GM13977 (cell line): ENCODE data around the gene GON4L.
A peak's percentile ranks its signal among the peaks of the same experiment; 100 is the strongest.

Source experiments
- DNase-seq: peaks from one replicate; pipeline ENCODE4 v3.0.0; 2012; ENCODE audit warnings: low spot score
- CTCF ChIP-seq: IDR thresholded peaks from 2 replicates; pipeline ENCODE4 v1.5.1; 2012; ENCODE audit warnings: mild to moderate bottlenecking, control low read depth; ENCODE audit not compliant: insufficient read depth; ENCODE audit errors: extremely low read depth, missing control alignments
- in situ Hi-C: fragments of 300-500 bp; cut with MboI; formaldehyde crosslinking; loops from one replicate; pipeline ENCODE4 v1.12.0; 2022; ENCODE audit warnings: low sequenced_read_pairs, low pct_unique_long_range_greater_than_20kb, mixed read lengths, inconsistent platforms; ENCODE audit not compliant: unreplicated experiment

Gene GON4L

GRCh38 chr1:155860970-155861510, 4.0 kb upstream of the GON4L start:
- no peak for DNase-seq
- in situ Hi-C loops, result no loop called here

DNA sequence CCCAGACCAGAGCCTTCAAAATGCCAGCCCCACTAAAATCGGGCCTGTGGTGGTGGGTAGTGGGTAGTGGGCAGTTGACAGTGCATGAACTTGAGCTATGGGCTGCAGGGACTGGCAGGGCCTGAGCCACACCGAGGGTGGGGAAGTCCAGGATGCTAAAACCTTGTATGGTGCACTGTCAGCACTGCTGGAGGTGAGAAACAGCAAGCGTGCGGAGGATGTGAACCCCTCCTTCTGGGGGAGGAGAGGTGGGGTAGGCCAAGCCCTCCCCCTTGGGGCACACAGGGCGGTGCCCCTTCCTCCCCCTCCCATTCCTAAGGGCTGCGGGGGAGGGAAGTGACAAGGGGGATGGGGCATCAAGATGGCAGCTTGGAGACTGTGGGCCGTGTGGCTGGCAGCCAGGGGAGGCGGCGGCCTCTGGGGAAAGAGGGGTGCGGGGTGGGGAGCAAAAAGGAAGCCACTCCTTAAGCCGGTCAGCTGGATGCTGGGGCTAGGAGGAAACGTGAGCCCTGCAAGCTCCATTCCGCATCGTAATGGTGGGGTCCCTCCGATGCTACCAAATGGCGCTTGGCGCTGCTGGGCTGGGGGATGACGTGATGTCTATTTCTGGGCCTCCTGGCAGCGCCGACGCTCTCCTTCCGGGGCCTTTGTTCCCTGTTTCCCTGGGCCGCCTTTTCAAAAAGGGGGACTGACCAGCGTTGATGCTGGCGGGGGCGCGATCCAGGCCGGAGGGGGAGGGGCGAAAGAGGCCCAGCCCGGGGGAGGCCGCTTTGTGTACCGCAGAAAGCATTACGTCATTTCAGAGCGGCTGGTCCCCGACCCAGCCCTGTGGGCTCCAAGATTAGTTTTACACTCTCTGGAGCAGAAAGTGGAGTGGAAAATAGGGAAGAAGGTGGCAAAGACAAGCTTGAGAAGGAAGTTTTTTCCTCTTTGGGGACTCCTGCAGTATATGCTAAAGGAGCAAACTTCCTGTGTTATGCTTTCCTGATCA, 3.2 kb upstream of the GON4L start:
- TF ChIP-seq CTCF, result no peak
- DNase-seq, result peak; percentile 76
- in situ Hi-C loops, result no loop called here

More at GRCh38 chr1:155860970-155861510, 4.0 kb upstream of the GON4L start:
- TF ChIP-seq CTCF, result no peak

DNA sequence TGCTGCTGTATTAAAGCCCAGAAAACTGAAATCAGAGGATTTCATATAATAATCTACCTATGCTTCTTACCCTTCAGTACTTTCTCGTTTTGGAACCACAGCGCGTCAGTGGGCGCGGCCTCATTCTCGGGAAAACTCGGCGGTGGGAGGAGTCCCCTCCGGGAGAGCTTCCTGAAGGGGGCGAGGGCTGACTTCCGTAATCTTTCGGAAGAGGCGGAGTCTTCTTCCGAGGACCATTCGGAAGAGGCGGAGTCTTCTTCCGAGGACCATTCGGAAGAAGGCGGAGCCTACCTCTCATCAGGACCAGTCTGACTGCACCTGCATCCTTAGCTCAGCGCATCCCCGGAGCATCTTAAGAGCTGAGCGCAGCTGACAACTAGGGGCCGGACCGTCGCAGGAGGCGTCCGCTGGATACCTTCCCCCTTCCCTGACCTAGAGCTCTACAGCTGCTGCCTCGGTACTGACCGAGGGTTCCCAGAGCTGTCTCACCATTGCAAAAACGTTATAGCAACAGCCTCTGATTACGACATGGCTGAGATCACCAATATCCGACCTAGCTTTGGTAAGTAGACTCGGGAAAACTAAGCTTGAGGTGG, 2.3 kb upstream of the GON4L start, which contains the start of gene SYT11:
TSS of gene SYT11 (plus strand) at position 334 of the 596 bp plus-strand sequence. CDS start at position 529, 195 bp downstream.
- TF ChIP-seq CTCF, result no peak
- peak; percentile 94 for DNase-seq
- in situ Hi-C loops, result no loop called here

GRCh38 chr1:155858800-155859233, 1.8 kb upstream of the GON4L start:
- TF ChIP-seq CTCF, result no peak
- in situ Hi-C loops, result no loop called here
- peak; percentile 38 for DNase-seq

GRCh38 chr1:155856257-155856974, 598 bp downstream of the GON4L start:
- no peak for DNase-seq
- in situ Hi-C loops, result no loop called here
- no peak for TF ChIP-seq CTCF

DNA sequence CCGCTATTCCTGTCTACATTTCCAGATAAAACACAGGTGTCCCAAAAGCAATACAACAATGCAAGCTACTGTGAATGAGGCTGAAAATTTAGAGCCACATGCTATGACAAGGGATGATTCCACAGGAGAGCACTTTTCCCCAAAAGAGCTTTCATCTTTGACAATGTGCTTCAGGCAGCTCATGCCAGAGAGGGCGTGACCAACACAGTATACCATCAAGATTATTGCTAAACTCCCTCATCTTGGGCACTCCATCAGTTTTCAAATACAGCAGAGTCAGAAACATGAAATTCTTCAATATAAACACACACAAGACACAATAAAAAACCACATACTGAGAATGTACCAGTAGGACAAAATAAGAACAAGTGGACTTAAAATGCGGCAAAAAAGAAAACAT, 6.7 kb downstream of the GON4L start:
- no peak for TF ChIP-seq CTCF
- in situ Hi-C loops, result no loop called here

More for the DNA sequence above, 6.7 kb downstream of the GON4L start:
- no peak for DNase-seq
